SU-DHL-6 (cell line): Measurements from ENCODE around the gene GREB1L.

ENCODE experiments used
- CTCF ChIP-seq: fragments of 200-600 bp; sonication (generic); IDR thresholded peaks from one replicate; pipeline ENCODE4 v1.5.1; 2017; ENCODE audit warnings: antibody characterized with exemption, mild to moderate bottlenecking, low read length, moderate library complexity; ENCODE audit not compliant: insufficient read depth, poor library complexity, severe bottlenecking
- EZH2phosphoT487 ChIP-seq: fragments of 200-600 bp; sonication (generic), shearing (Covaris generic); conservative IDR thresholded peaks from 2 replicates; pipeline ENCODE4 v1.6.1; 2018; ENCODE audit warnings: mild to moderate bottlenecking, antibody characterized with exemption, low read length, moderate library complexity, mixed read lengths

- TF ChIP-seq CTCF: no peak
- no peak for TF ChIP-seq EZH2phosphoT487
Observed at GRCh38 chr18:21303895-21304294, 61.9 kb downstream of the GREB1L start.
